ENCODE measurements around the gene PRRX2.
"Not testable (repeated sequence)": the region's sequence is repeated elsewhere in the genome, so short reads cannot be mapped to it uniquely, and the experiment has no call there.

Gene PRRX2

DNA sequence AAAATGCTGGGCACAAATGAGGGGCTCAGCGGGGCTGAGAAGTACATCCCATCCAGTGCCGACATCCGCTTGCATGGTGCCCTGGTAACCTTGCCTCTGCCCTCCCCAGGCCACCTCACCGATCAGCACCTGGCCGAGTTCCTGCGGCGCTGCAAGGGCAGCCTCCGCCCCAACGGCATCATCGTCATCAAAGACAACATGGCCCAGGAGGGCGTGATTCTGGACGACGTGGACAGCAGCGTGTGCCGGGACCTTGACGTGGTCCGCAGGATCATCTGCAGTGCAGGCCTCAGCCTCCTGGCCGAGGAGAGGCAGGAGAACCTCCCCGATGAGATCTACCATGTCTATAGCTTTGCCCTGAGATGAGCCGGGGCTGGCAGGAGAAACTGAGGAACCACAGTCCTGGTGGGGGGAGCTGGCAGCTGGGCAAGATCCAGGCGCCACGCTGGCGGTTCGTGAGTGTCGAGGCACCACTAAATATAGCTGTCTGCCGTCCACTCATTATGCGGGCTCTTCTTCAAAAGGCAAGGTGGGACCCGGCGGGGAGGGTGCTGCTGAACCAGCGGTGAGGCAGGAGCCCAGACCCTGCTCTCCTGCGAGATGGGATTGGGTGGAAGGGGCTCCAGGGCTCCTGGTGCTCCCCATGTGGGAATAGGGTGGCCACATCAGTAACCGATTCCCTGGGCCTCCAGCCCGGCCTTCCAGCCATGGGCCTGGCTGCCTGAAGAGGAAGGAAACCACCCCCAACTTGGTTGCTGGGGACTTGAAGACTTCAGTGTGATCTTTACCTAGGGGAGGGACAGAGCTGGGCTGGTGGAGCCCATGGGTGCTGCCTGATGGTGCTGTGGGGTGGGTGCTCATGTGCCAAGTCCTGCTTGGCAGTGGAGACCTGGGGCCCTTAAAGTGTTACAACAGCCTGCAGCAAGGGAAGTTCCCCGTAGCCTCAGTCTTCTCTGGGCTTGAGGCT lies 30.1 kb upstream of the PRRX2 start:
- in situ Hi-C loops (cut with MboI; ENCODE audit: low pct_unique_long_range_greater_than_20kb, low sequenced_read_pairs): no loop called here
- no peak for DNase-seq

DNA sequence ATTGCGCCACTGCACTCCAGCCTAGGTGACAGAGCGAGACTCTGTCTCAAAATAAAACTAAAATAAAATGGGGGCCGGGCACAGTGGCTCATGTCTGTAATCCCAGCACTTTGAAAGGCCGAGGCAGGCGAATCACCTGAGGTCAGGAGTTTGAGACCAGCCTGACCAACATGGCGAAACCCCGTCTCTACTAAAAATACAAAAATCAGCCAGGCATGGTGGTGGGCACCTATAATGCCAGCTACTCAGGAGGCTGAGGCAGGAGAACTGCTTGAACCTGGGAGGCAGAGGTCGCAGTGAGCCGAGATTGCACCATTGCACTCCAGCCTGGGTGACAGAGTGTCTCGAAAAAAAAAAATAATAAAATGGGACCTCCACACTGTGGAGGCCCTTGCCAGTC lies 29.1 kb upstream of the PRRX2 start:
- DNase-seq; in situ Hi-C loops (cut with MboI; ENCODE audit: low pct_unique_long_range_greater_than_20kb, low sequenced_read_pairs): not testable (repeated sequence)

DNA sequence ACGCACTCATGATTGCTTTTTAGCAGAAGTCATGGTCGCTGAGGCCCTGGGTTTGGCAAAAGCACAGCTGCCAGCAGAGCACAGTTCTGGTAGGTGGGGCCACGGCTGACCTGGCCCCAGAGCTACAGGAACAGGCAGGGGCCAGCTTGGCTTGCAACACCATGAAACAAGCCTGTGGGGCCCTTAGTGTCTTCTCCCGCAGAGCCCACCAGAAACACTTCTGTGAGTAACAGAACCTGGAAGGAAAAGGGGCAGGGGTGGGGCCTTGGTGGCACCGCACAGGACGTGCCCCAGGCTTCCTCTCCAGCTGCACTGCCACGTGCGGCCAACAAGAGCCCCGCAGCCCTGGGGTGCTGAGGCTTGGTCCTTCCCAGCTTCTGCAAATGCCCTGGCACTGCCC lies 28.3 kb upstream of the PRRX2 start:
- DNase-seq: no peak
- in situ Hi-C loops (cut with MboI; ENCODE audit: low pct_unique_long_range_greater_than_20kb, low sequenced_read_pairs): no loop called here

DNA sequence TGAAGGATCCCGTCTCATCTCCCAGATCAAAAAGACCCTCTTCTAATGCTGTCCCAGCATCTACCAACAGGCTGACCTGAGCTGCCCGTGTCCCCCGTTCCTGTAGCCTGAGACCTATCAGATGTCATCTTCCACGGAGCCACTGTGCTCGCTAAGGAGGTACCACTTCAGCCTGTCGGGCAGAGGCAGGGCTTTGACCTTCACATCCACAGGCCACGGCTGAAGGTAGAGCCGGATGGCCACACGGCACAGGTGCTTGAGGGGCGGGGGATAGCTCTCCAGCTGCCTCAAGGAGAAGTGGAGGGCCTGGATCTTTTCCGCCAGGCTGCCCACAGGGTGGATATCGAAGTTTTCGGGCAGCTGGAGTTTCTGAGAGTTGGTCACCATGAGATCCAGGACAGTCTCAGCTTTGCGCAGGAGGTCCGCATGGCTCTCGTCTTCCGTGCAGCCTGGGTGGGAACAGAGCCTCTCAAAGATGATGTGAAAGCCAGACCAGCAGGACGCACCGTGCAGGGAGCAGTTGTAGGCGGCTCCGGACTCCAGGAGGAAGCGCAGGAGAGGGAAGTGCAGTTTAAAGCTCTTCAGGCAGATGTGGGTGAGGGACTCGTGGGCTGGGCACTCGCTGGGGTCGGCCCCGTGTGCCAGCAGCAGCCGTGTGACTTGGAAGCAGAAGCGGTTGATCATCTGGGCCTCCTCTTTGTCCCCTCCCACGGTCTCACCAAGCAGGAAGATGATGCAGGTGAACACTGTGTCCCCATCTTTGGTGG lies 27.6 kb upstream of the PRRX2 start:
- in situ Hi-C loops (cut with MboI; ENCODE audit: low pct_unique_long_range_greater_than_20kb, low sequenced_read_pairs): no loop called here
- DNase-seq: no peak

DNA sequence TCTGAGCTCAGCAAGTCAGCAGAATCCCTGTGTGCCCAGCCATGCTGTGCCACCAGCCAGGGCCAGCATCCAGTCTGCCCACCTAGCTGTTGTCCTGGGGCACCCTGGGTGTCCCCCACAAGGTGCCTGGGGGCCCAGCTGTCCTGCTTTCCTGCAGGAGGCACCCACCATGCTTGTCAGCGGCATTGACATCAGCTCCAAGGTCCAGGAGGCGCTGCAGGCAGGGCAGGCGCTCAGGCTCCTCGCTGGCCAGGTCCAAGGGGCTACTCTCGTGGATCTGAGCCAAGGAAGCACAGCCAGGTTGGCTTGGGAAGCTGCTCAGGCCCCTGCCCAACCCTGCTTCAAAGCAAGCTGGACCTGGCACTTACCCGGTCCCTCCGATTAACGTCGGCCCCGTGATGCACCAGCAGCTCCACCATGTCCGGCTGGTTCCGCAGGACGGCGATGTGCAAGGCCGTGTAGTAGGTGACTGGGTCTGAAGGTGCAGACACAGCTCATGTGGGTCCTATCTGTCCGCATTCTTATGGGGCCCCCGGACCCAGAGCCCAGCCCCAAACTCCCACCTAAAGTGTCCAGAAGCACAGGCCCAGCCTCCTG lies 26.3 kb upstream of the PRRX2 start:
- in situ Hi-C loops (cut with MboI; ENCODE audit: low pct_unique_long_range_greater_than_20kb, low sequenced_read_pairs): no loop called here
- no peak for DNase-seq

DNA sequence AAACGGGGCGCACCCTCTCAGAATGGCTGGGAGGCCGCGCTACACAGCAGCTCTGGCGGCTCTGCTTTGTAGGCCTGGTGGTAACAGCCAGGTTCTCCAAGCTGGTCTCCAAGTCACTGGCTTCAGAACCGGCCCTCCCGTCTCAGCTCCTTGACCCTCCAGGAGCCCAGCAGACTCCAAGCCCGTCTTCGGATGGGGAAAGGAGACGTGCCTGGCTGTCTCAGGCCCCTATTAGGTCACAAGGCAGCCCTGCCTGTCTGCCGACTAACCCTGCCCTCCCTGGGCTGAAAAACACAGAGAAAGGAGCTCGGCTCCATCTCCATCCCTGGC lies 25.7 kb upstream of the PRRX2 start:
- in situ Hi-C loops (cut with MboI; ENCODE audit: low pct_unique_long_range_greater_than_20kb, low sequenced_read_pairs): no loop called here
- DNase-seq: no peak

DNA sequence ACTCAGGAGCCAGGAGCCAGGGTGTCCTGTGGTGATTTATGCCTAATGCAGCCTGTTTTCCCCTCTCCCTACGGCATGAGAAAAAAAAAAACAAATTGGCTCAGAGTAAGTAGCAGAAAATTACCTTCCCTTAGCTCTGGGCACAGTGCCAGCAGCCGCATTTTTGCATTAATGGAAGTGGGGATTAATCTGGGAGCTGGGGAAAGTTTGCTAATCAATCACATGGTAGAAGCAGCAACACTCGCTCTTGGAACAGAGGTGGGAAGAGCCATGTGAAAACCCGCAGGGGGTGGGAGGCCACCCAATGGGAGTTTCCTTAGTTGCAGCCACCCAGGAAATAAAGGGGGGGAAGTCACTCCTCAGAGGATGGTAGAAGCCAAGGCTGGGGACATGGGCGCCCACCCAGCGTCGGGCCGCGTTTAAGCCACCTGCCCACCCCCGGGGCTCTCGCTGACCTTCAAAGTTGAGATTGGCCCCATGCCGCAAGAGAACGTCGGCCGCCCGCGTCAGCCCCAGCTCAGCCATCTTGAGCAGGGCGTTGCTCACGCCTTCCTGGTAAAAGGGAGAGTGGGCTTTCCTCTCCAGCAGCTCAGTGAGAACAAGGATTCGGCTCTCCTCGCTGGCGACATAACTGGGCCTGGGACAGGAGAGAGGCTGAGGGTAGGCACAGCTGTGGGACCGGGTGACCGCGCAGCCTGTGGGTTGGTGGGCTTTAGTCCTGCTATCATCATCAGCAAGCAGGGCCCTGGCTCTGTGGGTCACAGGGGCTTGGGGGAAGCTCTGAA lies 25.2 kb upstream of the PRRX2 start:
- DNase-seq: no peak
- in situ Hi-C loops (cut with MboI; ENCODE audit: low pct_unique_long_range_greater_than_20kb, low sequenced_read_pairs): no loop called here

DNA sequence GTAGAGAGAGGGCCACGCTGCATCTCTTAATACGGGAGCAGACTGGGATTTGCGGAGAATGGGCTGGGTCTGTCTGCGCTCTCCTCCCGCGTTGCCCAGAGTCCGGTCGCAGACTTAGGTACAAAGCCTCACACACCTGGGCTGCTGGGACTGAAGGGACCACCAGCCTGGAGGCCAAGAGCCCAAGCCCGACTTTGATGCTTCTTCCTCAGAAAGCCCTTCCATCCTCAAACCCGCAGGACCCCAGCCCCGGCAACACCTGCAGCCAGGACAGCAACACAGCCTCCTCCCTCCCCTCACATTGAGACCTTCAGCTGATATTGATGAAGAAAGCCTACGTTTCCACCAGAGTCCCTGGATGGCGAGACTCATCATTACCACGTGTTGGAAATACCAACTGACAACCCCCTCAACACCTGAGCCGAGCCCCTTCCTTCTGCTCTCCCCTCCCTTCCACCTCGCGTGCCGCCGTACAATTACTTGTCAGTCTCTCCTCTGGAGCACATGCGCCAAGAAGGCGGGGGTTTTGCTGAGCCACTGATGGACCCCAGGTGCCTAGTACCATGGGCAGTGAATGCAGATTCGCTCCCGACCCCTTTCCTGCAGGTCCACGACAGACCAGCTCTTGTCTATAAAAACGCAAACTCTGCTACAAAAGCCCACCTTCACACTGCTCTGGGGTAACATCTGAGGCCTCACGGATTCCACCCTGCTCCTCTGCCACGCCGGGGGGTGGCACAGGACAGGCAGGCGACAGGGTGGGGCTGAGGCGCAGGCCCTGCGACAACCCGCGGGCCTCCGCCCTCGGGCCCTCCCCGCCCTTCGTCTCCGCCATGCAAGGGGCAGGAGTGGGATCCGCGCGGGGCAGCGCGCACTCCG lies 24.3 kb upstream of the PRRX2 start:
- in situ Hi-C loops (cut with MboI; ENCODE audit: low pct_unique_long_range_greater_than_20kb, low sequenced_read_pairs): no loop called here
- no peak for DNase-seq

DNA sequence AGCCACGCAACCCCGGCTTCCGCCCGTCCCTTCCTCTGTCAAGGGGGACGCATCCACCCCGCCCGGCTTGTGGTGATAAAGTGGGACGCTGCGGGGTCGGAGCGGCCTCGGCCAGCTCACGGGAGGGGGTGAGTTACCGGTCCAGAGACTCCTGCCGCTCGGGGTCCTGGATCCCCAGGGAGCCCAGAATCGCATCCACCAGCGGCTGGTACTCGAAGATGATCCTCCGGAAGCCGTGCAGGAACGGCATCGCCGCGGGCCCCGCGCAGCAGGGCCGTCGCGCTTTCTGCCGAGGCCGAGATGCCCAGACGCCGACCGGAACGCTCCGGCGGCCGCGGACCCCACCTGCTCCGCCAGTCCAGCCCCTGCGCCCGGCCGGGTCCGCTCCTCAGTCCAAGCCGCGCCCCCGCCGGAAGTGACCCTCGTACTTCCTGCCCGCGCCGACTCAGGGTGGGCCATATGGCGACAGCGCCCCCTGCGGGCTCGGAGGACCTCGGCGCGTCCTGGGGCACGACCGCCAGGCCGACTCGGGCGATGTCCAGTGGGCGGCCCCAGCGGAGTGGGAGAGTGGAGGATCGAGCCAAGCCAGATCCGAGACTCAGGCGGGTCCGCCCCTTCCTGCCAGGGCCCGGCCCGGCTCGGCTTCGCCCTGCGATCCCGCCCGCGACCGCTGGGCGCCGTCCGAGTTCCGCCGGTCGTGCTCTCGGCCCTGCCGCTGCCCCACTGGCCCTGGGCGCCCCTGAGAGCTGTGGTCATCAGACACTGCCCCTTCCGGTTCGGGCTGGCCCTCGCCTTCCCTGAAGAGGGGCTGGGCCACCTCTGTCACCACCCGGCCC lies 23.5 kb upstream of the PRRX2 start, which contains the start of gene ASB6:
ASB6 (minus strand) TSS at position 402 of the 836 bp plus-strand sequence; CDS start at position 250, 152 bp downstream.
- DNase-seq: peak; percentile 97
- in situ Hi-C loops (cut with MboI; ENCODE audit: low pct_unique_long_range_greater_than_20kb, low sequenced_read_pairs): no loop called here

DNA sequence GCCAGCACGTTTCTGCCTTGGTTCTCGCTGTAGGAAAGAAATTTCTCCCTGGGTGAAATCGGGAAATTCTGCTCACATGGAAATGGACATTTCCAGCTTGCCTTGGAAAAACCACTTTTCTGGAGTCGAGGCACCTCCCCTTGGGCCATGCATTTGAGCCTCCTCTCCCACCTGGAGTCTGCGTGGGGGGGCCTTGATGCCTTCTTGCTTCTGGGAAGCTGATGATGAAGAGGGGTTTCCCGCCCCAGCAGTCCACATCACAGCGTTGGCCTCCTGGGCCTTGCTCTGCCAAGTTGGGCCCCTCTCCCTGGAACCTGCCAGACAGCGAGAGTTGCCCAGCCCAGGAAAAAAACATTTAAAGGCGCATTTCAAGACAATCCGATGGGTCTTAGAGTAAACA lies 21.7 kb upstream of the PRRX2 start:
- DNase-seq: no peak
- in situ Hi-C loops (cut with MboI; ENCODE audit: low pct_unique_long_range_greater_than_20kb, low sequenced_read_pairs): no loop called here

DNA sequence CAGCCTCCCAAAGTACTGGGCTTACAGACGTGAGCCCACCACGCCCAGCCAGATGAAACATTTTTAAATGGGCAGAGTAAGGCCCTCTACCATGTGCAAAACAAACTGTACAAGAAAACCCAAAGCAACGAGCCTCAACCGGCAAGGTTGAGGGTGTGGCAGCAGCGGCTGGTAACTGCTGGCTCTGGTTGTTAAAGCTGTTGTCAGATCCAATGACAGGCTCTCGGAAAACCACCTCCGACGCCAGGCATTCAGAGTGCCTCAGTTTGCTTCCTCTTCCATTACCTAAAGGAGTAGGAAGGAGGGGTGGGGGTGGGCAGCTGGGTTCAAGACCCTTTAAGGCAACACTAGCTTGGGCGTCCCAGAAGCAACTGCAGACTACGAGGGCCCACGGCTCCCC lies 21.1 kb upstream of the PRRX2 start:
- no peak for DNase-seq
- in situ Hi-C loops (cut with MboI; ENCODE audit: low pct_unique_long_range_greater_than_20kb, low sequenced_read_pairs): no loop called here

DNA sequence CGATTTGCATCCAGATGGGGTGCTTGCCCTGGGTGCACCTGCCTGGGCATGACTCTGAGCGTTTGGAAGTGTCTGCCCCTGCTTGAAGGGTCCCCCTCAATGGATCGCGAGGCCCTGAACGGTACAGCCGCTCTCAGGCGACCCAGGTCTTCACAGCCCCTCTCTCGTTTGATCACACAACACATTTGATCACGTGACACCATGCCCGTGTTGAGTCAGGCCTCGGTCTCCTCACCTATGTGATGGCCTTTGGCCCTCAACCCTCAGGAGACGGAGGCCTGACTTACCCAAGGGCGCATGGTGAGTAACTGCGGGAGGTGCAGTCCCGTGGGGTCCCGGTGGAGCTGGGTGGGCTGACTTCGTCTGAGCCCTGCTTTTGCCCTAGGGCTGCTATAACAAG lies 20.5 kb upstream of the PRRX2 start:
- DNase-seq: no peak
- in situ Hi-C loops (cut with MboI; ENCODE audit: low pct_unique_long_range_greater_than_20kb, low sequenced_read_pairs): no loop called here

DNA sequence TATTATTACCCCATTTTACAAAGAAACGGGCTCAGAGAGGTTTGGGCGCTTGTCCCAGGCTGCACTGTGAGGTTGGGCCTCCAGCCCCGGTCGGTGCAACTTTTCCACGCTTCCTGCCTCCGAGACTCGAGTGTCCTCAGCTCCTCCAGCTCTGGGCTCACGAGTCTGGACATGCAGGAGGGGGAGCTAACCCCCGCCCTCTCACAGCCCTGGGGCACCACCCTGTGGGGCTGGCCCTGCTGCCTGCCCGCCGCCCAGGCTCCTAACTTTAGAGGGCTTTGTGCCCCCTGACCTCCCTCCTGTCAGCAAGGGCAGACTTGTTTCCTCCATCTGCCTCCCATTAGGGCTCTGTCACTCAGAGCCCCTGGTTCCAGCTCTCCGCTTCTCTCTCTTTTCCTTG lies 19.2 kb upstream of the PRRX2 start:
- in situ Hi-C loops (cut with MboI; ENCODE audit: low pct_unique_long_range_greater_than_20kb, low sequenced_read_pairs): no loop called here
- DNase-seq: no peak

DNA sequence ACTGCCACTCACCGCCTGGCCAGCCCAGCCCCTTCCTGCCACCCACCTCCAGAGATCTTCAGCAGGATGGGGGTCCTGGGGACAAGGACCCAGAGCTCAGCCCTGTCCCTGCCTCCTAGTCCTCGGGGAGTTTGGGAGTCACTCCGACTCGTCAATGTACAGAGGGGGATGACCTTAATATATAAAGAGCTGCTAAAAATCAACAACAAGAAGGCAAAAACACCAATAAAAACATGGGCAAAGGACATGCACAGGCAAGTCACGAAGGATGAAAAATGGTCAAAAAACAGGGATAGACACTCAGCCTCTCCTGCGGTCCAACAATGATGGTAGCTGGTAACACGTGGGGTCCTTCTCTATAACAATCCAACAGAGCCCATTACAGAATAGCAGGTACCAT lies 18.8 kb upstream of the PRRX2 start:
- in situ Hi-C loops (cut with MboI; ENCODE audit: low pct_unique_long_range_greater_than_20kb, low sequenced_read_pairs): no loop called here
- no peak for DNase-seq

DNA sequence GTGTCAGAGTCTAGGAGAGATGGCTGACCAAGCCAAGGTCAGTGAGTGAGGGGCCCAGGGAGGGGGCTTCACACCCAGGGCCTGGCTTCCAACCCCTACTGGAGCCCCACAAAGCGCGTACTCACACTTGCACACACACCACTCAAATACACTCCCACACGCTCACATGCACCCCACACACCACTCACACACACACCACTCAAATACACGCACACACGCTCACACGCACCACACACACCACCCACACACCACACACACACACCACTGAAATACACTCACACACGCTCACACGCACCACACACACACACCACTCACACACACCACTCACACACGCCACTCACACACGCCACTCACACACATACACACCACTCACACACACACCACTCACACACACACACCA lies 17.8 kb upstream of the PRRX2 start:
- in situ Hi-C loops (cut with MboI; ENCODE audit: low pct_unique_long_range_greater_than_20kb, low sequenced_read_pairs): no loop called here
- DNase-seq: no peak

DNA sequence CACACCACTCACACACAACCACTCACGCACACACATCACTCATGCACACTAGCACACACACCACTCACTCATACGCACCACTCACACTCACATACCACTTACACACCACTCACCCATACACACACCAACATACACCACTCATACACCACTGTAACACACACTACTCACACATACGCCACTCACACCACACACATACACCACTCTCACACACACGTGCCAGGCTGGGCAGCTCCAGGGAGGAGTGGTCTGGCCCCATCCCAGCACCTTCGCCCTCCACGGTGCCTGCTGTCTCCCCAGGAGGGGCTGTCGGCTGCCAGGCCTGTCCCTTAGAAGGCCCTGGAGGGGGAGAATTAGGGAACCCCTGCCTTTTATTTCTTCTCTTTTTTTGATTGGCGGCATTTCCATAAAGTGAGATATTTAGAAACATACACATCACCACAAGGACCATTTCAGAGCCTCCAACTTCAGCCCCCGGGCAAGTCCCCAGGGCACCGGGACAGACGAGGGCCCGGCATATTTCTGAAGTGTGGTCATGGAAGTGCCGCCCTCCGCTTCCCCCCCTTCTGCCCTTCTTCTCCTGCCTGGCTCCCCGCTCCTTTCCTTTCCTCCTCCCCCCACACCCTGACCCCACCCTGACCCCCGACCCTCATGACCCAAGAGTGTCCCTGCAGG lies 17.2 kb upstream of the PRRX2 start:
- in situ Hi-C loops (cut with MboI; ENCODE audit: low pct_unique_long_range_greater_than_20kb, low sequenced_read_pairs): no loop called here
- DNase-seq: no peak

DNA sequence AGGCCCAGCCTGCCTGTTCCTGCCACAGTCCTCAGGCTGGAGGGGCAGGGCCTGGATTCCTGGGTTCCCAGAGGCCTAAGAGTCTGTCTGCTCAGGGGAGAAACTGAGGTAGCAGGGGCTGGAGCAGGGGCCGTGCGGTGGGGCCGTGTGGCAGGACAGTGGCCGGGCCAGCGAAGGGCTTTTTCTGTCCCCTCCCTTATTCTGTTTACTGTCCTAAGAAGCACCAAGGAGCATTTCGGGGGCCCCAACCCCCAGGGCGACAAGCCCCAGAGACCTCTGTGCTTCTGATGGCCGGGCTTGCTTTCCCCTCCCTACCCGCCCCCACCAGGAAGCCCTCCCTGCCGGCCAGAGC lies 16.7 kb upstream of the PRRX2 start:
- DNase-seq: no peak
- in situ Hi-C loops (cut with MboI; ENCODE audit: low pct_unique_long_range_greater_than_20kb, low sequenced_read_pairs): no loop called here
